Measurements from ENCODE around the gene BAZ2B.

Gene BAZ2B

DNA sequence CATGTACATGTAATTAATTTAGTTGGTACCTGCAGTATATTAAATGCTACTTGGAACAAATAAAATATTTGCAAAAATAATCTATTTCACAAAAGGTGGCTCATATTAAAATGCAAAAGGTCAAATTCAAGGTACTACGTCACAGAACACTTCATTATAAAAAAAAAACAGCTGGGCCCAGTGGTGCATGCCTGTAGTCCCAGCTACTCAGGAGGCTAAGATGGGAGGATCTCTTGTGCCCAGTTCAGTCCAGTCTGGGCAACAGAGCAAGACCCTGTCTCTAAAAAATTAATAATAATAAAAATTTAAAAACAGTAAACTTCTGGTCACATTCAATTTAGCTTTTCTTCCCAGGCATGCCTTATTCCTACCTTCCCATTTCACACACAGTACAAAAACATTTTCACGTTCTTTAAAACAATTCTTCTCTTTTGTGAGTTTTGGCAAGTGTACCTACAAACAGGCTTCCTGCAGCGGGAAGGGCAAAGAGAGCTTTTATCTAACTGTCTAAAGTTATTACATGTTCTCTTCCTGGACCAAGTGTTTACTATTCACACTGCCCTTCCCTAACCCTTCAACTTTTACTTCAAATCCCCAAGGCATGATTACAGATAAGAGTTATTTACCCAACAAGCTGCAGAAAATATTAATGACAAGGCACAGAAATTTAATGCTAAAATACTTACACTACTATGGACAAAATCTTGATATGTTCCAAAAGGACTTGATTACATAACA lies 10.7 kb downstream of the BAZ2B start:
- no peak for TF ChIP-seq EZH2 (IDR thresholded peaks at IDR 0.05; ENCODE audit: borderline replicate concordance, low read depth, low read length, severe bottlenecking)
- no peak overlapping the region for H2AFZ ChIP-seq (ENCODE audit: low read depth, low read length)
- DNase-seq (no peak), ATAC-seq (ENCODE audit: insufficient read depth, low read depth) (no peak)
- no peak overlapping the region for H3K9ac ChIP-seq (ENCODE audit: low read depth, low read length)
- H3K79me2 ChIP-seq (ENCODE audit: insufficient read depth, low read length) = peaks cover 5% of the 10 kb centered on the region; the same call in 1 of the 2 replicates
- no peak overlapping the region for H3K4me3 ChIP-seq (ENCODE audit: low read depth in 1 of 2, low read length in 2 of 2)
- no peak overlapping the region for H3K4me2 ChIP-seq (ENCODE audit: insufficient read depth, low read length)
- H3K27ac ChIP-seq (ENCODE audit: low read length) = no peak overlapping the region
- no peaks in the 10 kb centered on the region for H3K36me3 ChIP-seq (ENCODE audit: insufficient read depth, low read length)
- H3K9me3 ChIP-seq (ENCODE audit: insufficient read depth, low read length, severe bottlenecking) = no peaks in the 10 kb centered on the region
- H3K27me3 ChIP-seq (ENCODE audit: insufficient read depth, low read length, poor library complexity) = no peaks in the 10 kb centered on the region
- no peaks in the 10 kb centered on the region; the same call in 1 of the 2 replicates for H3K4me1 ChIP-seq (ENCODE audit: insufficient read depth, low read length)
- H4K20me1 ChIP-seq (ENCODE audit: insufficient read depth, low read length) = no peaks in the 10 kb centered on the region

- H3K9ac ChIP-seq (ENCODE audit: low read depth, low read length) = no peak overlapping the region
- H3K4me3 ChIP-seq (ENCODE audit: low read depth in 1 of 2, low read length in 2 of 2) = no peak overlapping the region
- H3K36me3 ChIP-seq (ENCODE audit: insufficient read depth, low read length) = no peaks in the 10 kb centered on the region
- H3K27me3 ChIP-seq (ENCODE audit: insufficient read depth, low read length, poor library complexity) = no peaks in the 10 kb centered on the region
- no peak for TF ChIP-seq CTCF (IDR thresholded peaks at IDR 0.05; ENCODE audit: borderline replicate concordance, extremely low read depth, low read length, poor library complexity, severe bottlenecking)
- TF ChIP-seq EZH2 (IDR thresholded peaks at IDR 0.05; ENCODE audit: borderline replicate concordance, low read depth, low read length, severe bottlenecking) = no peak
- H3K9me3 ChIP-seq (ENCODE audit: insufficient read depth, low read length, severe bottlenecking) = no peaks in the 10 kb centered on the region
- peaks cover 3% of the 10 kb centered on the region; the same call in 1 of the 2 replicates for H3K79me2 ChIP-seq (ENCODE audit: insufficient read depth, low read length)
- no peak for DNase-seq
- H2AFZ ChIP-seq (ENCODE audit: low read depth, low read length) = no peak overlapping the region
- no peak for ATAC-seq (ENCODE audit: insufficient read depth, low read depth)
- H3K4me2 ChIP-seq (ENCODE audit: insufficient read depth, low read length) = no peak overlapping the region
- H3K27ac ChIP-seq (ENCODE audit: low read length) = no peak overlapping the region
- H3K4me1 ChIP-seq (ENCODE audit: insufficient read depth, low read length) = no peaks in the 10 kb centered on the region; the same call in 1 of the 2 replicates
- no peaks in the 10 kb centered on the region for H4K20me1 ChIP-seq (ENCODE audit: insufficient read depth, low read length)
These were observed 12.2 kb downstream of the BAZ2B start for GRCh38 chr2:159604159-159604558.

GRCh38 chr2:159600752-159601151 lies 15.6 kb downstream of the BAZ2B start:
- no peak for DNase-seq
- Histone ChIP-seq H3K9ac (ENCODE audit: low read depth, low read length) (no peak overlapping the region), H3K79me2 (ENCODE audit: insufficient read depth, low read length) (no peaks in the 10 kb centered on the region), H3K4me1 (ENCODE audit: insufficient read depth, low read length) (no peaks in the 10 kb centered on the region), H3K27me3 (ENCODE audit: insufficient read depth, low read length, poor library complexity) (no peaks in the 10 kb centered on the region), H2AFZ (ENCODE audit: low read depth, low read length) (no peak overlapping the region), H3K27ac (ENCODE audit: low read length) (no peak overlapping the region), H3K4me2 (ENCODE audit: insufficient read depth, low read length) (no peak overlapping the region), H3K4me3 (ENCODE audit: low read depth in 1 of 2, low read length in 2 of 2) (no peak overlapping the region), H4K20me1 (ENCODE audit: insufficient read depth, low read length) (no peaks in the 10 kb centered on the region), H3K9me3 (ENCODE audit: insufficient read depth, low read length, severe bottlenecking) (no peaks in the 10 kb centered on the region), H3K36me3 (ENCODE audit: insufficient read depth, low read length) (no peaks in the 10 kb centered on the region)
- no peak for TF ChIP-seq EZH2 (IDR thresholded peaks at IDR 0.05; ENCODE audit: borderline replicate concordance, low read depth, low read length, severe bottlenecking)
- no peak for TF ChIP-seq CTCF (IDR thresholded peaks at IDR 0.05; ENCODE audit: borderline replicate concordance, extremely low read depth, low read length, poor library complexity, severe bottlenecking)
- ATAC-seq (ENCODE audit: insufficient read depth, low read depth) = no peak; the same call in 2 of the 3 replicates

DNA sequence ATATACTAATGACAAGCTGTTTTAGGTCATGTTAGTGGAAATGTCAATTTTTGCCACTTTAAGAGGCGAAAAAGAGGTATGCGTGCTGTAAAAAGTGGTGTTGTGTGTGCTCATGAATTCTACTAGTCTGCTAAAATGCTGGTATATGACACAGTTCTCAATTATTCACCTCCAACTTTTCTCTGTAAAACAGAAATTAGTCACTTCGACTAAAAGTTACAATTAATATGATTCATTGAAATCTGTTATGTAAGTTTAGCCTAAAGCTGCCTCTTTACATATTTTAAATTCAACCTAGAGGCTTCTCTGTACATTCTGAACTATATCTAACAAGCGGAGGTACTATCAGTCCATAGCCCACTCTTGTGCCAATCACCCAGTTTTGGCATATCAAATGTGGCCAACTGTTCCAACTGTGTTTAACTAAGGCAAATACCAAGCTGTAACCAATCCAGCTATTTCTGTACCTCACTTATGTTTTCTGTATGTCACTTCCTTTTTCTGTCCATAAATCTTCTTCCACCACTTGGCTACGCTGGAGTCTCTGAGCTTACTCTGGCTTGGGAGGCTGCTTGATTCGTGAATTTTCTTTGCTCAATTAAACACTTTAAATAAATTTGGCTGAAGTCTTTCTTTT lies 20.8 kb downstream of the BAZ2B start:
- TF ChIP-seq CTCF (IDR thresholded peaks at IDR 0.05; ENCODE audit: borderline replicate concordance, extremely low read depth, low read length, poor library complexity, severe bottlenecking) = no peak
- H3K9ac ChIP-seq (ENCODE audit: low read depth, low read length) = no peak overlapping the region

More for the DNA sequence above, 20.8 kb downstream of the BAZ2B start:
- Histone ChIP-seq H3K27ac (ENCODE audit: low read length) (no peak overlapping the region), H3K27me3 (ENCODE audit: insufficient read depth, low read length, poor library complexity) (no peaks in the 10 kb centered on the region), H3K9me3 (ENCODE audit: insufficient read depth, low read length, severe bottlenecking) (no peaks in the 10 kb centered on the region), H3K79me2 (ENCODE audit: insufficient read depth, low read length) (no peaks in the 10 kb centered on the region), H3K4me2 (ENCODE audit: insufficient read depth, low read length) (no peak overlapping the region), H2AFZ (ENCODE audit: low read depth, low read length) (no peak overlapping the region), H4K20me1 (ENCODE audit: insufficient read depth, low read length) (no peaks in the 10 kb centered on the region), H3K36me3 (ENCODE audit: insufficient read depth, low read length) (no peaks in the 10 kb centered on the region), H3K4me1 (ENCODE audit: insufficient read depth, low read length) (no peaks in the 10 kb centered on the region), H3K4me3 (ENCODE audit: low read depth in 1 of 2, low read length in 2 of 2) (no peak overlapping the region)
- no peak for ATAC-seq (ENCODE audit: insufficient read depth, low read depth)
- no peak for DNase-seq
